GM18519 (cell line): ENCODE data around the gene KDM4B.

Experiments used
- ATAC-seq: cut with Tn5 transposase; IDR thresholded peaks from one replicate; pipeline ENCODE4 v1.9.1; 2021; ENCODE audit warnings: mild to moderate bottlenecking, moderate library complexity; ENCODE audit not compliant: unreplicated experiment, low FRiP score

KDM4B gene

DNA sequence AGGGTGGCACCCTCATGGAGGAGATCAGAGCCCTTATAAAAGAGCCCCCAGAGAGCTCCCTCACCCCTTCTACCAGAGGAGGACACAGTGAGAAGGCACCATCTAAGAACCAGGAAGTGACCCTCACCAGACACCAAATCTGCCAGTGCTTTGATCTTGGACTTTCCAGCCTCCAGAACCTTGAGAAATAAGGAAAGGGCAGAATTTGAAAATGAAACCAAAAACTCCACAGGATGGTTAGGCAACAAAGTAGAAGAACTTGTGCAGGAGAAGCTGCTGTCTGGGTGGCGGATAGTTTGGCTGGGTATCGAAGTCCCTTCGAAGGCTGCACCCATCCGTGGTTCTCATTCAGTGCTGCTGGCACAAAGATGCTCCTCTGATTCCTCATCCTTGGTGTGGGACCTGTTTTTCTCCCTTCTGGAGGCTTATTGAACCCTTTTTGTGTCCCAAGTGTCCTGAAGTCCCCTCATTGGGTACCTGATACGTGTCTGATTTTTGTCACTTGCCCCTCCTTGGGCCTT, 130.8 kb downstream of the KDM4B start:
- no peak for ATAC-seq

DNA sequence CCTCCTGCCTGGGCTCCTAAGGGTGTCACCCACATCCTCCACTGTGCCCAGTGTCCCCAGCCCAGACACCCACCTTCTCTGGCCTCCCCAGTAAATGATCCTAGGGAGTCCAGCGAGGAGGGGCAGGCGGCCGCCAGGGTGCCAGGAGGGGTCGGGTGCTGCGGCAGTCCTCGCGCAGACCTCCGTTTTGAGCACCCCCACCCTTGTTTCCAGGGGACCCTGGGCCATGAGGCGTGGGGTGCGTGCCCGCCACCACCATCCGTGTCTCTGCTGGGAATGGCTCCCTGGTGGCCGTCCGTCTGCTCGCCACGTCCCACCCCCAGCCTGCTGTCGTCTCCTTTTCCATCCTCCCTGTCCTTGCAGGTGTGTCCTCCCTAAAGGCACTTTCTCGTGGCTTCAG, 133.0 kb downstream of the KDM4B start:
- ATAC-seq, result no peak

DNA sequence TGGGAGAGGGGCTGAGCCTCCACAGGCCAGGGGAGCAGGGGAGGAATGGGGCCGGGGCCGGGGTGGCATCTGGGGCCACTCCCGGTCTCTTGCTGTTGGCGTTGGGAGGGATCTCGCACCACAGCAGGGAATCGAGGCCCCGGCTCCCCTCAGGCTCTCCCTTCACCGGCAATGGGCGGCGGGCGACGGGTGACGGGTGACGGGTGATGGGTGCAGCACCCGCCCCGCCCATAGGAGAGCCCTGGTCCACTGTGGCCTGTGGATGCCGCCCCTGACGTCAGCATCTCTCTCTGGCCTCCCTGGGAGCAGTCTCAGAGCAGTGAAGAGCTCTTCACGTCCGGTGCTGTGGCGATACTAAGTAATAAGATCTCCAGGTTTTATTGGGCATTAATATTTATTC, 133.6 kb downstream of the KDM4B start:
- no peak for ATAC-seq

DNA sequence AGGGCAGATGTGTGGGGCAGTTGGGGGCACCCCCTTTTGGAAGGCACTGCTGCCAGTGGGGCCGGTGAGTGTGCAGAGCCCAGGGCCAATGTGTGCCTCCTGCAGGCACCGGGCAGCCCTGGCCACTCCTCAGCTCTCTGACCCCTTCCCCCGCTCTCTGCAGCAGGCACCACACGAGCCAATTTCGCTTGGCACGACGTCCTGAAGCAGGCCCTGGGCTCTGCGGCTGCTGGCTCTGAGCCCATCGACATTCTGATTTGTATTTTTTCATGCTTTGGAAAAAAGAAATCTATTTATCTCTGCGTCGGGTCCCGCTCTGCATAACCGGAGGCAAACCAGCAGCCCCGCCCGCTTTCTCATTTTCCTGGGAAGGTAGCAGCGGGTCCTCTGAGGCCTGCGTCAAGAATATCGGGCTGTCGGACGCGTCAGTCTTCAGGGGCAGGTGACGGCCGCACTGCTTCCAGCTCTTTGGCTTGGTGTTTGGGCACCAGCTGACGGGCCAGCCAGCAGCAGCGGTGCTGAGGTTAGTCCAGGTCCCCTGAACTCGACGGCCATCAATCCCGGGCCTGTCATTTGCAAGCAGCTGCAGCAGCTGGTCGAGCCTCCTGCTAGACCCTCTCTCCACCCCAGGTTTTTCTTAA, 134.3 kb downstream of the KDM4B start:
- no peak for ATAC-seq

DNA sequence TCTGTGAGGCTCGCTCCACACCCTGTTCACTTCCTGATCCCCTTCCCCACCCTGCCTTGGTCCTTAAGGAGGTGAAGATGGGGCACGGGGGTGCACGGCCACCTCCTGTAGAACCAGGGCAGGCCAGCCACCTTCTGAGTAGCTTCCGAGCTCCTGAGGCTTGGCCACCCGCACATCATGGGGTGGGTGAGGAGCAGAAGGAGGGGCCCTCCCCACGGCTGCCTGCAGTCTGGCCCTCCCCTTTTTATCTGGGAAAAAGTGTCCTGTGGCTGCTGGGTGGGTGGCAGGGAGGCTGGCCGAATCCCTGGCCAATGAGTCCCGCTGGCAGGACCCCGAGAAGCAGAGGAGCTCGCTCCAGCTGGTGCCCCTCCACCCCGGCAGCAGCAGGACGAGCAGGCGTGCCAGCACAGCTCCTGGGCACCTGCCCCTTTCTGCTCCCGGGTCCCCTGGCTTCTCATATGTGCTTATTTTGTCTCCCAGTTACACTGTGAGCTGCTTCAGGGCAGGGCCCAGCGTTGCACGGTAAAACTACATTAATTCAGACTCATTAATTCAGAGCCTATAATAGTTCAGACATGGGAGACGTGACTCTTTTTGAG, 135.0 kb downstream of the KDM4B start:
- ATAC-seq, result no peak

DNA sequence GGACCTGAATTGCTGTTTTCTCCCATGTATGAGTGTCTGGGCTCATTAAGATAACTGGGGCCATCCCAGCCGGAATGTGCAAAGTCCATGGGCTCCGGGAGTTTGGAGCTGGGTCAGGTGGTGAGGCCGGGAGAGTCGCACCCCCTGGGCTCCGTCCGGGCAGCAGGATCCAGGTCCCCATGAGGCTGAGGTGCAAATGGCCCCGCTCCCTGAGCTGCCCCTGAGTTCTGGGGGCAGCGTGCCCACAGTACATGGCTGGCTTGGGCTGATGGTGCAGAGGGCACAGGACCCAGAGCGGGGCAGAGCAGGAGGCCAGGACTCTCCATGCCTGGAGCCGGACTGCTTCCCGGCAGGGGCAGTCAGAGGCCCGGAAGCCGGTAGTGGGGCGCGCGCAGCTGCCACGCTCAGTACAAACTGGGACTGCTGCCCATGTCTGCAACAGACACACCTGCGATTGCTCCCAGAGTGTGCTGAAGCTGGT, 136.0 kb downstream of the KDM4B start:
- no peak for ATAC-seq

DNA sequence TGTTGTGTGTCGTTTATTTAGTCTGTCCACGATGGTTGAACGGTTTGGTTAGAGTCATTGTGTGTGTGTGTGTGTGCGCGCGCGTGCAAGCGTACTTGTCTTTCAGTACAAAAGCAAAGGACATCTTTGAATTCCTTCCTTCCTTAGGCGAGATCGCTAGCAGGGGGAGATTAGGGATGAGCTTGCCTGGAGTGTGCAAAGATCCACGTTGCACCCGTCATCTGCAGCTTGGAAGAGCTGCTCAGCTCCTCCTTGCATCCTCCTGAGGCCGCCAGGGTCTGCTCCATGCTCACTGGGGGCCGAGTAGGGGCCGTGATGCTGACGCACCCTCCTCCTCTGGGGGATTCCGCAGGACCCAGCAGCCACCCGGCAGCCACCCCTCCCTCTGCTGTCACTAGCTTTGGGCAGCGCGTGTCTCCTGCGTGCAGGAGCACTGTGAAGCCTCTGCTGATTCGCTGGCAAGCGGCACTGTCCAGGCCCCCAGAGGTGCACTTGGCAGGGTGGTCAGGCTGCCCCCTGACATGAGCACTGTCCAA, 137.3 kb downstream of the KDM4B start:
- ATAC-seq, result no peak

DNA sequence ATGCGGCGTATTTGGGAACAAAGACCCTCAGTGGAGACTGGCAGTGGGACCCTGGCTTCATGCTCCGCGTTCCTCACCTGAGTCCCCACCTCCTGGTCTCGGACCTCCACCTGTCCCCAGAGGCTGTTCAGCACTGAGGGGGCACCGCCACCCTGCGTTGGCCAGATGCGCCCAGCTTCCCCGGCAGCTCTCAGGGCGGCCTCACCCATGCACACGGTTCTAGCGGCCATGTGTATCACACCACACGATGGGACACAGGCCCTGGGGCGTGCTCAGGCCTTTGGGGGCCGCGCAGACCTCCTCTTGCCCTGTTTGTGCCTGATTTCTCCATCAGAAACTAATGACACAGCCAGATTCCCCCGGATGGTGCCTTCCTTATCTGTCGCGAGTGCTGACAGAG, 138.1 kb downstream of the KDM4B start:
- no peak for ATAC-seq

DNA sequence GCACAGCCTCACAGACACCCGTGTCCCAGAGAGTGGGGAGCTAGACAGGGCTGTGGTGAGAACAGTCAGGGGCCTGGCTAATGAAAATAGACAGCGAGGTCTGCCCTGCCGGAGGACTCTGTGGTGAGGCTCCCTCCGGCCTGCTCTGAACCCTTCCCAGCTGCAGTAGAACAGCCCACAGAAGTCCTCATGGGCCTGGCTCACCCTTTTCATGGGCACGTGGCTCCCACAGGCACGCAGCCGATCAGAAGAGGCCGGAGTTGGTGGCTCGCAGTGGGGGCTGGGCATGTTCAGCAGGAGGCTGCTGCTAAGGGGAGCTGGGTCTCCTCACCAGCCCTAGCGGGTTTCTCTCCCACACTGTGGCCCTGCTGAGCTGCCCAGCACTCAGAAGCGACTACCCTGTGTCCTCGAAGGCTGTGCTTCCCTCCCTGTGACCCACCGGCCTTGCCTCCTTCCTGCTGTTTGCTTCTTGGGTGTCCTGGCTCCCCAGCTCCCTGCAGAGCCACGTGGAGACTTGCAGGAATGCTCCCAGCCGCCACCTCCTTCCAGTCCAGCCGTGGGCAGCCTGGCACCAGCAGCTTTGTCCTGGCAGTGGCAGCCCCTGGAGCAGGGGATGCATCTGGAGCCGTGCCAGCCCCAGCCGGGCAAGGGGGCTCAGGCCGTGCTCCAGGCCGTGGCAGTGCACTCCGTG, 138.7 kb downstream of the KDM4B start:
- no peak for ATAC-seq

DNA sequence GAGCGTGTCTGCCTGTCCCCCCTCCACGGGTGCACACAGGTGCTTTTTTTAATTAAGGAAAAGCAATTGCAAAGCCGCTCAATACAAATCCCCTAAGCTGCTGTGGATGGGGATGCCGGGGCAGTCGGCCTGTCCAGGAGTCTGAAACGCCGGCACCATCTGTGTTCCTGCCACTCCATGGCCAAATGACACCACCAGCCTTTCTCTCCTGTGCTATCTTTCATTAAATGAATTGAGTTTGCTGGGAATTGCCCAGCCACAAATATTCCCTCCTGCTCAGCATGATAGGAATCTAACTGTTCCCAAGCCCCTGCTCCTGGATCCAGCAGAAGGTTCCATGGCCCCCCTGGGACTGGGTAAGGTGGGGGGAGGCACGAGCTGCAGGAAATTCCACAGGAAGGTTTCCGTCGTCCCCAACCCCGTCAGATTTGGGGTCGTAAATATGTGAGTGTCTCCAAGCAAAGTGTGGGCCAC, 139.2 kb downstream of the KDM4B start:
- no peak for ATAC-seq

DNA sequence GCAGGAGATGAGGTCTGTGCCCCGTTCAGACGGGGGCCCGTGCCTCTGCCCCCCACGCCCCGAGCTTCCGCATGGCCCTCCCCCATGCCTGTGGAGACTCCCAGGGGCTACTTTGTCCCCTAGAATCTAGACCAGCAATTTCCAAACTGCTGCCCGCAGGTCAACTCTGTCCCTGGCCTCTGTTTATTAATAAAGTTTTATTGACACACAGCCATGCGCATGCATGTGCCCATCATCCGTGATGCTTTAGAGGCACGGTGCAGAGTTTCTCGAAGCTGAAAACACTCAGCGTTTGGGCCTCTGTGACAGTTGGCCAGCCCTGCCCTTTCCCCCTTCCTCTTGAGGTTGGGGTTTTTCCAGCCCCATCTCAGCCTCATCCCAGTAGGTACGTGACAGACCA, 140.0 kb downstream of the KDM4B start:
- no peak for ATAC-seq

DNA sequence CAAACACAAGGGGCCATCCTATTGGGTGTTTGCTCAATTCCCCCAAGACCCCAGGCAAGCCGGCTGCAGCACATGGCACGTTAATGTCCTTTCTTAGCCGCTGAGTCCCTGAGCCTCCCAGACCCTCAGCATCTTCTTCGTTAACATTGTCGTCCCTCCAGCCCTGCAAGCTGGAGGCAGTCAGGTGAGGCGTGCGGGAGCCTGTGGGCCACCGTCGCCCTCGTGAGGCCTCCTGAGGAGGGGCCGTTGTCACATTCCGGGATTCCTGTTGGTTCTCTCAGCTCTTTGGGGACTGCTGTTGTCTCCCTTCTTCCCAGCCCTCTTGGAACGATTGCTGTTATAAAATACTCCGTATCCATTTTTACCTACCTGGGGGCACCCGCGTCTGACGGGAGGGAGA, 140.6 kb downstream of the KDM4B start:
- ATAC-seq, result no peak

DNA sequence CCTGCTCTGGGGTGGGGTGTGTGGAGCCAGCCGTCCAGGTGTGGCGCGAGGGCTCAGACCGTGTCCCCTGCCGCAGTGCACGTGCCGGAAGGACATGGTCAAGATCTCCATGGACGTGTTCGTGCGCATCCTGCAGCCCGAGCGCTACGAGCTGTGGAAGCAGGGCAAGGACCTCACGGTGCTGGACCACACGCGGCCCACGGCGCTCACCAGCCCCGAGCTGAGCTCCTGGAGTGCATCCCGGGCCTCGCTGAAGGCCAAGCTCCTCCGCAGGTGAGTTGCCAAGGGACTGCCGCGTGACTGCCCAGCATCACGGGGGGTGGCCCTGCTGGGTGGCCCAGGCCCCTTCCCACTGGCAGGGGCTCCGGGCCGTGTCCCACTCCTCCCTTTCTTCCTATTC, 141.6 kb downstream of the KDM4B start:
- no peak for ATAC-seq

DNA sequence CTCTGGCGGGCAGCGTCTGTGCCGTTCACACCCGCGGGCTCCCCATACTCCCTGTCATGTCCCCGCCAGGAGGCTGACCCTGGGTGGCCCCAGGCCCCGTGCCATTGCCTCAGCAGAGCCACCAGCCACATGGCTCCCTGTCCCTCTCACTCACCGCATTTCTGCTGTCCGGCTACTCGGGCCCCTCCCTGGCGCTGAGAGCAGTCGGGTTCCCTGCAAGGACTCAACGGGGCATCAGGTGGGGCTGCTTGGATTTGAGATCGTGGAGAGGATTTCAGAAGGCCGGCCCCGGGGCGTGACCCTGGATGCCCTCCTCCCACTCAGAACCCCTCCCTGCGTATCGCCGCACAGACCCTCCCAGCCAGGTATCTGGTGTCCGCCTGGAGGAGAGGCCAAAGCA, 142.1 kb downstream of the KDM4B start:
- no peak for ATAC-seq

DNA sequence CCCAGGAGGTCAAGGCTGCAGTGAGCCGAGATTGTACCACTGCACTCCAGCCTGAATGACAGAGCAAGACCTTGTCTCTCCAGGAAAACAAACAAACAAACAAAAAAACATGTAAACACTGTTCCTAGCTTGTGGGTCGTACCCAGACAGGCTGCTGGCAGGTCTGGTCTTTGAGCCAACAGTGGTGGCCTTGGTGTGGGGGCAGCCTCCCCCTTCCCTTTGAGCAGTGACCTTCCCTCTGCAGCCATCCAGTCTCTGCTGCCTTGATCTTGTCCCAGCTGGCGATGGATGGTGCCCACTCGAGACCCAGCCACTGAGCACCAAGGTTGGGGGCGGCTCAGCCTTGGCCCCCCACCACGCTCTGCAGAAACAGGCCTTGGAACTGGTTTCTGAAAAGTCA, 143.3 kb downstream of the KDM4B start:
- no peak for ATAC-seq

DNA sequence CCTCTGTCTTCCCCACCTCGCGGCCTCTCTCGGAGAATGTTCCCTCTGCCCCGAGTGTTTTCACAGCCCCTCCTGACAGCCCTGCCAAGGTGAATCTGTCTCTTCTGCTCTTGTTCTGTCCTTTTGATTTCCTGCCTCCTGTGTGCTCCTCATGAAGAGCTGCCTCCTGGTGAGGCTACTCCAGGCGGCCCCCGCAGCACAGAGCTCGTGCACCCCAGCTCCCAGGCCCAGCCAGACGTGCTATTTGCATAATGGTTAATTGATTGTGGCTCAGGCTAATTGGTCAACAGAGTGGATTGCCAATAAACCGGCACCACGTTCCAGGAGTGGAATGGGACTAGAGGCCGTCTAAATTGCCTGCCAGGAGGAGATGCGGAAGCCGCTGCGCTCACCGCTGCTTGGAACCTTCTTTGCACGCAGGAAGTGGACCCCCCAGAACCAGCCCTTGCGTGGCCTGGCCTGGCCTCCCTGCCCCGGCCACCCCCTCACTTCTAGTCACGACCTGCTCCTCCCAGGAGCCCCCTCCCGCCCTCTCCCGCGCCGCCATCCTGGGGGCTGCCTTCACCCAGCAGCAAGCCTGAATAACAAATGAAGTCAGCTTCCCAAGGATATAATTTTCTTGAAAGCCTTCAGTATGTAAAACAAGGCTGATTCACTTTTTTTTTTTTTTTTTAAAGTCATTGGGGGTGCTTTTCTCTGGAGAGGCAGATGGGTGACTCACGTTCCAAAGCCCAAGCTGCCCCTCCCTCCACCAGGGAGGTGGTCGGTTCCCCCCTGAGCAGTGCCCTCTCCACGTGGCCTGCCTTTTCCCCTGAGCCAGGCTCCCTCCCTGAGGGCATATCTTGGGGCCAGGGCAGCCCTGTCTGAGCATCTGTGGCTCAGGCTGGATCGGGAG, 144.0 kb downstream of the KDM4B start:
- ATAC-seq, result no peak

DNA sequence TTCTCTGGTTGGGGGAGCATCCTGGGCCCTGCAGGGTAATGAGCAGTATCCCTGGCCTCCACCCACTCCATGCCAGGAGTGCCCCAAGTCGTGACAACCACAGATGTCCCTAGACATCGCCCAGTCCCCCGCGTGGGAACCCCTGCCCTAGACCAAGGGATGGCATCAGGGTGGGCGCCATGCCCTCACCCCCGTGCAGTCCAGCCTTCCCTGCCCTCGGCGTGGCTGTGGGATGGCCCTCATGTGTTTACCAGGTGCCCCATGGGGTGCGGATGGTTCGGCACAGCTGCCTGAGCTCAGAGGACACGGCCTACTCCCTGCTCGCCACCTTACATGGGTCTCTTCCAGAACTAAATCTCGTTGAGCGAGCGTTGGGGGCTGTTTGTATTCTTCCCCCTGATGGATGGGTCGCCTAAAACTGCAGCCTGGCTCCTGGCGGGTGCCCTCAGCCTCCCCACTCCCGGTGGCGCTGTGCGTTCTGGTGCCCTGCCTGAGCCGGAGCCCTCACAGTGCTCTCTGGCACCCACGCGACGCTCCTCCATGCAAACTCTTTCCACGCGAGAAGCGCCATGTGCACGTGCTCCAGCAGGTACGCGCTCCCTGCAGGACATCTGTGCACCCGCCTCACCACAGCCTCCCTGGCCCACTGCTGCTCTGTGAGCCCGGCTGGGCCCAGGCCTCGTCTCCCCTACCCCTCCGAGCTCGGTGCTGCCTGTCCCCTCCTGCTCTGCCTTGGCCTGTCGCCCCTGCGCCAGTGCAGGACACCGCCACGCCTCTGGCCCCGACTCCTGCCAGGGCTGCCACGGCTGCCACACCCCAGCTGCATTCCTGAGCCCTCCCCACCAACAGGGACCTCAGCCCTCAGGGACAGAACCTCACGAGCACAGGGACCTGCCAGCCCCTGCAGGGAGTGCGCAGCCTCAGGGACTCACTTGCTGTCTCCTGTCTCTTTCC, 145.0 kb downstream of the KDM4B start:
- no peak for ATAC-seq

DNA sequence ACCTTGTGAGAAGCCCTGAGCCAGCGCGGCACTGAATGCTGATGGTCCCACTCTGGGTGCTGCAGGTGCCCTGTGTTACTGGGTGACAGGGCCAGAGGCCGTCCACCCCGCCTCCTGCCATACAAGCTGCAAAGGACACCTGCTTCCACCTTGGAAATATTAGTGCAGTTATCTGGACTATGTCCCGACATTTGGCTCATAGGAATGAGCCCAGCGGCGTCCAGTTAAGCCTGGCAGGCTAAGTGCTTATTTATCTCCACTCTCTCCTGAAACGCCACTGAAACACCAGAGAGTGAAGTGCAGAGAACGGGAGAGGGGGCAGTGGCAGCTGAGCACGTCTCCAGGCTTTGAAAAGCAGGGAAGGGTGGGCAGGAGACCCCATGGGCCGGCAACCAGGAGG, 145.8 kb downstream of the KDM4B start:
- ATAC-seq, result no peak

DNA sequence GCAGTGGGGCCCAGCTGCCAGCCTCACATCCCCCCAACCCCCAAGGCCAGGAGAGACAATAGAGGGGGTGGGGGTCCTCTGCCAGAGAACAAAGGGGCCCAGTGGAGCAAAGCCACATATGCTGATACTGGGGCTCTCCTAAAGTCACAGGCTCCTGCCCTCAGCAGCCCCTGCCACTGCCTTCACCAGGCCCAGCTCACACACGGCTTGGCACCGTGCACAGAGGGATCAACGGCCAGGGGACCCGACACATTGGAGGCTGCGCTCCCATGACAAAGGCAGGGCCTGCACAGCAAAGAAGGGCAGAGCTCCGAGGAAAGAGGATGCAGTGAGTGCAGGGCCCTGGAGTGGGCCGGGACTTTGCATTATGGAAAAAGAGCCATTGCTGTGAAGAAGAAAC, 146.4 kb downstream of the KDM4B start:
- ATAC-seq, result no peak
